ENCODE measurements around the gene OSBPL9.
"Not testable (repeated sequence)": the region's sequence is repeated elsewhere in the genome, so short reads cannot be mapped to it uniquely, and the experiment has no call there.

The OSBPL9 gene

GRCh38 chr1:51641096-51641495 lies 24.2 kb downstream of the OSBPL9 start:
- DNase-seq: no peak

GRCh38 chr1:51642739-51643142 lies 25.8 kb downstream of the OSBPL9 start:
- DNase-seq: no peak

GRCh38 chr1:51643362-51643761 lies 26.5 kb downstream of the OSBPL9 start:
- no peak for DNase-seq

- DNase-seq: no peak
These were observed 27.1 kb downstream of the OSBPL9 start for GRCh38 chr1:51644020-51644419.

DNA sequence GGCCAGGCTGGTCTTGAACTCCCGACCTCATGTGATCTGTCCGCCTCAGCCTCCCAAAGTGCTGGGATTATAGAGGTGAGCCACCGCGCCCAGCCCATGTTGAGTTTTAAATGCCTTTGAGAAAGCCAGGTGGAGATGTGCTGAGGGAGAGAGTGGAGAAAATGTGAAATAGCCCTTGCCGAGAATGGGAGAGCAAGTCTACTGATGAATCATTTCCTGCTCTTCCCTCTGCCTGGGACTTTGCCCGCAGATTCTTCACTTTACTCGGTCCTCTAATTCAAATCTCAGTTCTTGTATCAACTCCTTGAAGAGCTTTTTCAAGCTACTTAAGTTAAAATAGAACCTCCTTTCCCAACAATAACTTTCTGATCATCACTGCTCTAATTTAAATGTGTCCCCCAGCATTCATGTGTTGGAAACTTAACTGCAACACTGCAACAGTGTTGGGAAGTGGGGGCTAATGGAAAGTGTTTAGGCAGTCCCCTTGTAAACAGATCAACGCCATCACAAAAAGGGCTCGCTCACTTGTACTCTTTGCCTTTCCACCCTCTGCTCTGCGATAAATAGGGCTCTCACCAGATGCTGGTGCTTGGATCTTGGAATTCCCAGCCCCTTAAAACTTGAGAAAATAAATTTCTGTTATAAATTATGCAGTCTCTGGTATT lies 27.8 kb downstream of the OSBPL9 start:
- no peak for DNase-seq

GRCh38 chr1:51646592-51646991 lies 29.7 kb downstream of the OSBPL9 start:
- not testable (repeated sequence) for DNase-seq

GRCh38 chr1:51648180-51649109 lies 31.6 kb downstream of the OSBPL9 start:
- DNase-seq: no peak

DNA sequence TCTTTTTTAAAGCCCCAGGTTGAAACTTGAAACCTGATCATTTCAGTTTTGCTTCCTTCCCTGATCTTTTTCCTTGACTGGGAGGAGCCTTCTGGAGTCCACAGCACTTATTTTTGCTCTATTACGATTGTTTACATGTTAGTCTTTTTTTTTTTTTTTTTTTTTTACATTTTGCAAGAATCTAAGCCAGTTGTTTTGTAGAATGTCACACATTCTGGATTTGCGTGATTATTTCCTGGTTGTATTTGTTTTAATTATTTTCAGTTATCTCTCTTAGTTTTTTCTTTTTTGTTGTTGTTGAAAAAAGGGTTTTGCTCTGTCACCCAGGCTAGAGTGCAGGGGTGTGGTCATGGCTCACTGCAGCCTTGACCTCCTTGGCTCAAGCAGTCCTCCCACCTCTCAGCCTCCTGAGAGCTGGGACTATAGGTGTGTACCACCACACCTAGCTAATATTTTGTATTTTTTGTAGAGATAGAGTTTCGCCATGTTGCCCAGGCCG lies 32.8 kb downstream of the OSBPL9 start:
- no peak for DNase-seq

GRCh38 chr1:51650198-51650597 lies 33.3 kb downstream of the OSBPL9 start:
- DNase-seq: no peak

GRCh38 chr1:51651552-51651942 lies 34.7 kb downstream of the OSBPL9 start:
- DNase-seq: no peak

- no peak for DNase-seq
These were observed 35.7 kb downstream of the OSBPL9 start for GRCh38 chr1:51652599-51652998.

DNA sequence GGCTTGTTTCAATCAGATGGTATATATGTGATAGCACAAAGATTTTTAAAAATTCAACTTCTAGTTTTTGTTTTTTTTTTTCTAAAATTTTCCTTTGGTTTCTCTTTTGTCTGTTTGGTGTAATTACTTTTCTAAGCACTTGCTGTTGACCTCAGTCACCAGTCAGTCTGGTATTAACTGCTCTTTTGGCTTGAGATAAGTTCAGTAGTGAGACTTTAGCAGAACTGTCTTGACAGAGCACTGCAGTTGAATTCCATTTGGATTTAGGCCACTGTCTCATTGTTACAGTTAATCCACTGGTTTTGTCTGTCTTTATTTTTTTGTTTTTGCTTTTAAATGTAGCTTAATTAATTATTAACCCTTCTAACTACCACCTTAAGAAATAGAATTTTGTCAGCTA lies 36.2 kb downstream of the OSBPL9 start:
- no peak for DNase-seq

- no peak for DNase-seq
These were observed 37.1 kb downstream of the OSBPL9 start for GRCh38 chr1:51654000-51654399.

DNA sequence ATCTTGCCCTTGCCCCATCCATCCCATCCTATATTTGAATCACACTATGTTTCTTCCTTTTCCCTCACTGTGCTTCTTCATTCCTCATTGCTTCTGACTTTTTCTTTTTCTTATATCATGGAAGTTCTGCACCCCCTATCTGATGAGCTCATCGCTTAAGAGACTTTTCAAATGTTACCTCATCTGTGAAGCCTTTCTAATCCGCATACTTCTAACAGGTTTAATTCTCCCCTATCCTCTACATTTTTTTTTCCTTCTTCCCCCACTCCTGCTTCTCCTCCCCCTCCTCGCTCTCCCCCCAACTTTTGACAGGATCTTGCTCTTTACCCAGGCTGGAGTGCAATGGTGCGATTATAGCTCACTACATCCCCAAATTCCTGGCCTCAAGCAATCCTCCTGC lies 39.5 kb downstream of the OSBPL9 start:
- DNase-seq: no peak

DNA sequence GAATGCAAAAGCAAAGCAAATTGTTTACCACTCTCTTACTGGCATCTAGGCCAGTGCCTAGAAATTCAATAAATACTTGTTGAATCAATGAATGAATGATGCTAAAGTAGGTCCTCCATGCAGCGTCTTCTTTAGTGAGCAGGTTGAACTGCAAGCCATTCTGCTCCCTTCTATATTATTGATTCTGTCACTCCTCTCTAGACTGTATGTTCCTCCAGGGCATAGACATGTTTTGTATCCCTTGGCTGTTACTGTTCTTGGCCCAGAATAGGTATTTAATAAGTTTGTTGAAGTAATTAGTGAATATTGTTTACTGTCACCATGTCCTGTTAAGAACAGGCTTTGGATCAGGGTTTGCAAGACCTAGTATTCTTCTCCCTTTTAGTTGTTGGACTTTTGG lies 43.7 kb downstream of the OSBPL9 start:
- DNase-seq: no peak

DNA sequence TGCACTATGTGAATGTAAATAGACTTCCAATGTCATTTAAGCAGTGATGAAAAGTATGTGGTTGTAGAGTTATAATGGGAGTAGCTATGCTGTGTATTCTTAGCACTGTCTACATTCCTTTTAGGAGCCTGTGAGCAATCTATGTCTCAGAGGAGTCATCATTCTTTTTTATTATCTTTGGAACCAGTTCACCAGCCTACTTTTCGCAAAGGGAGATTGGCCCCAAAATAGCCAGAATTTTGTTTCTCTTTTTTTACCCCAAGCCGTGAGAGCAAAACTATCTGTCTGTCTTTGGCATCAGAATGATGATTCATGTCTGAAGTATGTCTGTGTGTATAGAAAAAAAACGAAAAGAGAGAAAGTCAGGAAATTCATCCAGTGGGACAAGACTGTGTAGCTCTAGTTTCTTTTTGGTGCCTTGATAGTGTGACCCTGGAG lies 44.2 kb downstream of the OSBPL9 start:
- DNase-seq: no peak

GRCh38 chr1:51663105-51663504 lies 46.2 kb downstream of the OSBPL9 start:
- DNase-seq: no peak

DNA sequence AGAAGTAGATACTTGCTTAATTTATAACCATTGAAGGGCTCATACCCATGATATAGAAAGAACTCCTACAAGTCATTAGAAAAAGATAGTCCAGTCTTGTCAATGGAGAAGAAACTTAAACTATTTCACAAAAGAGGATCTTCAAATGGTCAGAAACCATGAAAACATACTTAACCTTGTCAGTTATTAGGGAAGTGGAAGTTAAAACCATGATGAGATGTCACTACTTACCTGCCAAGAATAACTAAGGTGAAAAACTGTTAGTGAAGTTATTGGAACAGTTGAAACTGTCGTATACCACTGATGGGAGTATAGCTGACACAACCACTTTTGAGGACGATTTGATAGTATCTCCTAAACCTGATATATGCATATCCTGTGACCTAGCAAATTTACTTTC lies 46.8 kb downstream of the OSBPL9 start:
- DNase-seq: no peak

- no peak for DNase-seq
These were observed 47.7 kb downstream of the OSBPL9 start for GRCh38 chr1:51664421-51665240.

DNA sequence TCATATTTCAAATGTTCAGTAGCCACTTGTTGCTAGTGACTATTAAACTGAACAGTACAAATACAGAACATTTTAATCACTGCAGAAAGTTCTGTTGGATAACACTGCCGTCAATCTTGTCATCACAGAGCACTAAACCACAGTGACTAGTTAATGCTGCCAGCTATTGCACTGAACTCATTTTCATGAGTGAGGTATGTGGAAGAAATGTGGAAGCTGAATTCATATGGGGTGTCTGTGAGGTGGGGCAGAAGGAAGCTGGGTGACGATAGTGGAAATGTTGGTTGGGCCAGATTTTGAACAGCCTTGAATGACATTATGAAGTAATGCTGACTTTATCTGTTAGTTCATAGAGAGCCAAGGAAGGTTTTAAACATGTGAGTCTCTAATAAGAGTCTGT lies 49.6 kb downstream of the OSBPL9 start:
- no peak for DNase-seq

- DNase-seq: no peak
These were observed 50.7 kb downstream of the OSBPL9 start for GRCh38 chr1:51667561-51667960.

DNA sequence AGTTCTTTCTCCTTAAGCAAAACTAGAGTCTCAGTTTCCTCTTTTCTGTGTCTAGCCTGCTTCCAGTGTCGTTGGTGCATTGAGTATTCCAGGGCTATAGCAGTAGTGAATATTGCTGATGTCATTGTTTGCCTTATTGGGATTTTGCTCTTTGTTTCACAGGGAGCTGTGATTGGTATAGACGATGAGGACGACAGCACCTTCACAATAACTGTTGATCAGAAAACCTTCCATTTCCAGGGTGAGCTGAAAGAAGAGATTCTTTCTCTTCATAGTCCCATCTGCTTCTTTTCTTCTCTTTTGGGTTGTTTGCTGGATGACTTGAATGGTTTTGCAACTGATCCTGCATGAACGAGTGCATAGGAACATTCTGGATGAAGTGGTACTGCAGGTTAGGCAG lies 52.4 kb downstream of the OSBPL9 start:
- DNase-seq: no peak

GRCh38 chr1:51669816-51670215 lies 52.9 kb downstream of the OSBPL9 start:
- no peak for DNase-seq
